Stimulated activated CD4-positive, alpha-beta T cell treated with anti-CD3 and anti-CD28 coated beads, Interleukin-12 subunit alpha, Interleukin-12 subunit beta, amount 100 ng/mL, for 48 hours (primary cell): Measurements from ENCODE around the gene CENPX.

Source experiments
- DNase-seq, 3 donors: peaks; one replicate each; pipeline ENCODE4 v3.0.0-alpha.2; 2020; ENCODE audit warnings: low read depth in 2 of 3, low spot score in 1 of 3

CENPX gene

DNA sequence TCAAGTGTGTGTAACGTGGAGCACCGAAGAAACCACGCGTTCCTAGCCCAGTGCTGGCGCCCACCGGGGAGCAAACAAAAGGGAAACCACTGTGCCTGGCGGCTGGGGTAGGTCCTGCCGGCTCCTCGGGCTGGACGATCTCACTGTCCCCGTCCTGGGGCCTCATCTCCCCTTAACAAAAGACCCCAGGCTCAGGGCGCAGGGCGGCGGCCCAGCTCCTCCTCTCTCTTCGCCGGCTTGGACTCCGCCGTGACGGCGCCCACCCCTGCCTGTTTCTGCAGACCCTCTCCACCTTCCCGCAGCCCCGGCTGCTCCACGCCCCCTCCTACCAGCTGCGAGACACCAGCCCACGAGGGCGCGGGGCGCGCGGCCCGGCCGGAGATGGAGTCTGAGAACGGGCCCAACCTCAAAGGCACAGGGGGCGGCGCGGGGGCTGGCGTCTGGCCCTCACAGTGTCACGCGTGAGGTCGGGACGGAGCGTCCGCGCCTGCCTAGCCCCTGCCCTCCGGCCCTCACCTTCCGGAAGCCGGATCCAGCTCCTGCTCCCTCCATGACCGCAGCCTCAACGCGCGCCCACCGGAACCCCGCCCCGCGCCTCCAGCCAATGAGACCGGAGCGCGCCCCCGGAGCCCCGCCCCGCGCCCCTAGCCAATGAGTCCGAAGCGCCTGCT is at the start of gene CENPX:
Gene CENPX, minus strand, starts transcription at position 569 of the 671 bp plus-strand sequence. Its CDS starts 17 bp downstream, at position 552.
- DNase-seq = peak in 1 of 3 donors; percentile 15

DNA sequence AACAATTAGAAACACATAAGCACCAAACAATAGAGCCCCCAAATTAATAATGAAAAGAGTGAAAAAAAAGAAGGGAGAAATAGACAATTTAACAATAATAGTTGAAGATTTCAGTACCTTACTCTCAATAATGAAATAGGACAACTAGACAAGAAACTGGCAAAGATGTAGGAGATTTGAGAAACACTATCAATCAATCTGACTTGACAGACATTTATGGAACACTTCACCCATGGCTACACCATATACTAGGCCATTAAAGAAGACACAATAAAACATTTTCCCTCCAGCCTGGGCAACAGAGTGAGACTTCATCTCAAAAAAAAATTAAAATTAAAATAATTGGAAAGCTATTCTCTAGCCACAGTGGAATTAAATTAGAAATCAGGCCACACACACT is 47.9 kb upstream of the CENPX start:
- no peak for DNase-seq

DNA sequence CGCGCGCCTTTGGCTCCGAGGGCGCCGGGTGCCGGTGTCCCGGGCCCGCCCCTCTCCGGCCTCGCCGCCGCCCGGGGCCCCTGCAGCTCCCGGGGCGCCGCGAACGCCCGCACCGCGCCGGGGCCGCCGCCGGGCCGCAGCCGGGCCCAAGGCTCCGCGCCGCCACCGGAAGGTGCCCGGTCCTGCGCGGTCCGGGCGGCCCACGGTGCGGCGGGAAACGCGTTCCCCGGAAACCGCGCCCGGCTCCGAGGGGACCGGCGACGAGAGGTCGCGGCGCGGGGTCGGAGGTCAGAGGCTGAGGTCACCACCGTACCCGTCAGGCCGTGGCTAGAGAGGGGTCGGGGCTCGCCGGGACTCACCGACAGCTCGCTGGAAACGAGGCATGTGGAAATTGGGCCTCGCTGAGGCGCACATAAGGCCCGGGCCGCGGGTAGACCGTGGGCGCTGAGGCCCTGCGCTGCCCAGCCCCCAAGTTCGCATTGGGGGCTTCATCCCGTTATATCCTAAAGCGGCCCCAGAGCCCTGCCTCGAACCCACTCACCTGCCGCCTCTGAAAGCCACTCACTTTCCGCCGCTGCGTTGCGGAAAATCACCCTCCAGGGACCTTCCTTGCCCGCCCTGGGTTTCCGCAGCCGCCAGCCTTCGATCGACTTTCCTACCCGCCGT is 43.1 kb upstream of the CENPX start, which contains the start of gene DUS1L:
Gene DUS1L, minus strand, starts transcription at position 167 of the 666 bp plus-strand sequence. CDS start 745 bp downstream, outside the sequence.
- peak; percentile 37 to 67 (median 64) for DNase-seq

DNA sequence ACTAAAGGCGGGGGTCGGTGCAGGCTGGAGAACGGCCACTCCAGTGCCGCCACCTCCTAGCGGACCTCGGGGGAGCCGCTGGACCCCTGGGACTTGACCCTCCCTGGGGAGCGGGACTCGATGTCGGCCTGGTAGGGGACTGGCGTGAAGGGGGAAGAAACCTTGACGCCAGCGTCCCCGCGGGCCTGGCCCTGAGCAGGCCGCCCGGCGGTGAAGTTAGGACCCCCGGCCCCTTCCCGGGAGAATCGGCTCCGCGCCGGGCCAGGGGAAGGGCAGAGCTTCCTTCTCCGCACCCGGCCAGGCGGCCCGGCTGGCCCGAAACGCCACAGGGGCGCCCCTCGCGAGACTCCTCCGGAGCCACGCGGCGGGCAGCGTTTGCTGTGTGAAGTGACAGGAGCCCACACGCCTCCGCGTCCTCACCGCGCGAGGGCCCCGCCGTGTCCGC is 42.5 kb upstream of the CENPX start:
- no peak for DNase-seq

DNA sequence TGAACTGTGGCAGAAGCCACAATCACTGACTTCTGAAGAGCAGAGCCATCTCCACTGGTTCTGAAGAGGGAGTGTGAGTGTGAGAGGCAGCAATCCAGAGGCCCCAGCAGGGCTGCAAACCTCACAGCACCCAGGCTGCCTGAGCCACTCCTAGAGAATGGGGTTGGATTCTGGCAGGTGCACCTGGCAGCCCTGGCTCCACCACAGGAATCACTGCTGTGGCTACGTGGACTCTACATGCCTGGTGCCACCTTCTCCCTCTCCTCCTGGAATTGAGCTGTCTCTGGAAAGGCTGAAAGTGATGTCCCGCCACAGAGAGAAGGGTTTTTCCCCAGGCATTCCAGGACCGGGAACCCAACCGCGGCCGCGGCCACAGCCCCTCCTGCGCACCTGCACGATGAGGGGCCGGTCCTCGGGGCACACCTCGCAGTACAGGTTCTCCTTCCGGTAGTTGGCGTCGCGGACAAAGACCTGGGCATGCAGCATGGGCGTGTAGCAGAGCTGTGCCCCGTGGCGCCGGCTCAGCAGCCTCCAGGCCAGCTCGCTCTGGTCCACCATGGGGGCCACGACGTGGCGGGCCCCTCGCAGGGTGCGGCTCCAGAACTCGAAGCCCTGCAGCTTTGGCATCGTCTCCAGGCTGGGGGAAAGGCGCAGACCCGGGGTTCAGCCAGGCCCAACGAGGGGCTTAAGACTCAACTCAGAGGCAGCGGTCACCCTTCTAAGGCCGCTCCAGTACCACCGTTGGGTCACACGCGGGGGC is 41.9 kb upstream of the CENPX start:
- DNase-seq = no peak

DNA sequence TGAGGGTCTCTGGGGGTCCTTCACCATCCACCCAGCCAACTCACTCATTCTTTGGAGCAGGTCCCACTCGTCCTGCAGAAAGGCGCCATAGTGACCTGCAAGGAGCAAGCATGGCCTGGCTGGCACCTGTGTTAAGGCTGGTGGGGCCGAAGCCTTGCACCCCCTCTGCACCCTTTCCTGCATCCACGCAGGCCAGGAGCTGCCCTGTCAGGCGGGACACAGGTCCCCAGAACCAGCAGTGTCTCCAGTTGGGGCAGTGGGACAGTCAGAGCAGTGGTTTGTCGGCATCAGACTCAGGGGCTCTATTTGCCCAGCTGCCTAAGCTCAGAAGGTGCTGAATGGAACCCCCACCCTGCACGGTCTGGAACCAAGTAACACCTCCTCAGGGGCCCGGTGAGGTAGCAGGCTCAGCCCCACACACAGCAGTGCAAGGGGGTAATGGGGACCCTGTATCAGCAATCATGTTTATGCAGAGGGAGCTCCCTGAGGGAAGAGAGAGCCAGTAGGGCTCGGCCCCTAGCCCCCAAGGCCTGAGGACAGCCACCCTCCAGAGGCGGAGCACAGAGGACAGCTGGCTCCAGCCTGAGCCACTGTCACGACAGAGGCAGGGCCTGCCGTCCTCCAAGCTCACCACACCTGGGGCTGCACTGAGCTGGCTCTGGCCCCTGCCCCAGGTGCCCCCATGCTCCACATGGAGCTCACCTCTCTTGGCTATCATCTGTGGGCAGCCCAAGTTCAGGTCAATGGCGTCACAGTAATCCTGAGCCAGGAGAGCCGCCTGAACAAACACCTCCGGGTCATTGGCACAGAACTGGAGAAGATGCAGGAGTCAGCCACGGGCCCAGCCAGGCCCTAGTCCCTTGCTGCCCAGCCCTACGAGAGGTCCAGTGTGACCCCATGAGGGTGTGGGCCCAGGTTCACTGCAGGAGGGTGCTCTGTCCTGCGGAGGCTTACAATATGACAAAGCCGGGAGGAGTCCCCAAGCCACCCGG is 41.0 kb upstream of the CENPX start:
- no peak for DNase-seq

DNA sequence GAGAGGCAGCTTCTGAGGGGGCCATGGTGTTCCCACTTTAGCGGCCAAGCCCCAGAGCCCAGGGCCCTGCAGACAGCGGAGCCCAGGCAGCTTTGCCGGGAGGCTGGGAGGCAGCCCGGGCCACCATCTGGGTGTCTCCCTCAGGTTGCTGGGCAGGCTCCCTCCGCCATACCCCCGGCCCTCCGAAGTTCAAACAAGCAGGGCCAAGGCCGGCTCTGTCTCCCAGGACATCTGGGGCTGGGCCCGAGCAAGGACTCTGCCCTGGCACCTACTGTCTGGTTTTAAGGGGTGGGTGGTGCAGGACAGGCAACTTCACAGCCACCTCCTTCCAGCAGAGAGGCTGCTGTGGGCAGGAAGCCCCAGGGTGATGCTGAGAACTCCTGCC is 40.3 kb upstream of the CENPX start:
- no peak for DNase-seq

DNA sequence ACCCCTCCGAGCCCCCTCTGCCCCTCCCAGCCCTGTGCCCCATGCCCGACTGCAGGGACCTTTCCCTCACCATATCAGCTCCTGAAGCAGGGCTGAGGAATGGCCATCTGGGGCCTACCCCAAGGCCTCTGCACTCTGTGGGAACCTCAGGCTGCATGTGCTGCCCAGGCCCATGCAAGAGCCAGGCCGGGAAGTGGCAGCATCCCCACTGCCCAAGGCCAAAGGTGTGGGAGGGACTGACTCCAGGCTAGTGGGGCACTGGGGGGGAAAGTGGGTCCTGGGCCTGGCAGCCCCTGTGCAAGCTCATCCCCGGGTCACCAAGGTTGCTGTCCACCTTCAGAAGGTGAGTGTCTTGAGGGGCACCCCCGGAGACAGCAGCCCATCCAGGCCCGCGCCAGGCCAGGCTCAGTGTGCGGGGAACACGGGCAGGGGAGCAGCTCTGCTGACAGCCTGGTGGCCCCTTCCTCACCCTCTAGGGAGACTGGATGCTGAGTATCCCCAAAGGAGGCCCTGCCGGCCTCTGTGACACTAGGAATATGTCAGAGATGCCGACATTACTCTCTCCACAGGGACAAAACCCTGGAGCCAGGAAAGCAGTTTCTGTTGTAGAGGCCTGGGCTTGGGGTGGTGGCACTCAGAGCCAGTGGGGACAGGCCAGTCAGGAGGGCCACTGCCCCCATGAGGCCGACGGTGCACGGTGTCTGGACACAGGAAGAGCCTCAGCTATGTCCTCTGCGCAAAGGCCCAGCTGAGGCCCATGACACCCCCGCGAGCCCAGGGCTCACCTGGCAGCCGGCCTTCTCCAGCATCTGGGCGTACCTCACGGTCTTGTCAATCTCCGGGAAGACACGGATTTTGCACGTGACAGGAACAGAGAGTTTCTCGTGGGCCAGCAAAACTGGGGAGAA is 39.7 kb upstream of the CENPX start:
- DNase-seq = no peak

DNA sequence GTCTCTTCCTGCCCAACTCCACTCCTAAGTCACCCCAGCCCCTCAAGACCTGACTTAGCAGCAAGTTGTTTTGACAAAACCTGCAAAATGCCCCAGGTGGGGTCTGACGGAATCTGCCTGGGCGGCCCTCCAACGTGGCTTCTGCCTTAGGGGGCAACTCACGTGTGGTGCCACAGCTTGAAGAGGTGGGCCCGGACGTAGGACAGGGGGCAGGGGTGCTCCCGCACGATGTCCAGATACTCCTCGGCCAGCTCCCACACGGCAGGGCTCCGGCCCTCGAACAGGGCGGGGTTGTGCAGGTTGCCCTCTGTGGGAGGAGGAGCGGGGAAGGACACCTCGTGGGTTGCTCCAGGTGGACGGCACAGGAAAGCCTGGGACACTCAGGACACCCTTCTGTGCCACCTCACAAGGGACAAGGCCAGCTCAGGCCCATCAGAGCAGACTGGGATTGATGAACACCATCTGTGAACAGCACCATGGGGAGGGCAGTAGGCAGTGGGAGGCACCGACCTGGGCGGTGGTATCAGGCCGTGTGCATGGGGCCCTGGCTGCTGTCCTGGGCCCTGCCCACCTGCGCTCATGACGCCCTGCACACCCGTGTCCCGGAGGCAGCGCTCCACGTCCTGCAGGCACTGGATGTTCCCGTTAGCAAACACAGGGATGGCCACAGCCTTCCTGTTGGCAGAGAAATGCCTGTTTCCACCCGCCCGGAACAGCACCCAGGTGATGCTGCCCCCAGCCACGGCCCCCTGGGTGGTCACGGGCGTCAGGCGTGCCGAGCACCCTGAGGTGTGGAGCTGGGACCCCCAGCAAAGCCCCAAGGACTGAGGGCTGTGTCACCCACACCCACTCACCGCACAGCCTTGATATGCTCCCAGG is 38.6 kb upstream of the CENPX start:
- DNase-seq = no peak

DNA sequence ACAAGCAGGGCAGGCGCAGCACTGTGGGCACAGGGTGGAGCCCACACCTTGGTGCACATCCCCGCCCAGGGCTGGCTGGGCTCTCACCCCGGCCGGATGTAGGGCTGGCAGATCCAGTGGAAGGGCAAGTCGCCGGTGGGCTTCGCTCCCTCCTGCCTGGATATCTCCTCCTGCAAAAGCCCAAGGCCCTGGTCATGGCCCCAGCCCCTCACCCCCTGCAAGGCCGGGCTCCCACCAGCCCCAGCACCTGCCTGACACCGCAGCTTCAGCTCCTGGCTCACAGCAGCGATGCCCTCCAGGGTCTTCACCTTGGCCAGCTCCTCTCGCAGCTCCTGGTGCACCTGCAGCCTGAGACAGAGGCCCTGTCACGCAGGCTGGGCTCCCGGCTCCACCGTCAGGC is 37.9 kb upstream of the CENPX start:
- no peak for DNase-seq

DNA sequence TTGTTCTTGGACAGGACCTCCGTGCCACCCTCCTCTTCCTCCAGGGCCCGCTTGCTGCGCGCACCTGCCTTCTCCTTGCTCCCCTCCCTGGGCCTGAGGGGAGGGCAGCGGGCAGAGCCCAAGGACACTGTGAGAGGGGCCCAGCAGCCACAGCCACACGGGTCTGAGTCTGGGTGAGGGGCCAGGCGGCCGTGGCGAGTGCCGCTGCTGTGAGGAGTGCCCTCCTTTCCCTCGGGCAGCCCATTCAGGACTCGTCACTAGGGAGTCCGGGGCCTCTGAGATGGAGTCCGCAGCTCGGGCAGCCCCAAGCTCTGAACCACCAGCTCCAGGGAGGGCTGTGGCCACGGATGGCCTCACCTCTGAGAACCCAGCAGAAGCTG is 37.3 kb upstream of the CENPX start:
- DNase-seq = no peak

DNA sequence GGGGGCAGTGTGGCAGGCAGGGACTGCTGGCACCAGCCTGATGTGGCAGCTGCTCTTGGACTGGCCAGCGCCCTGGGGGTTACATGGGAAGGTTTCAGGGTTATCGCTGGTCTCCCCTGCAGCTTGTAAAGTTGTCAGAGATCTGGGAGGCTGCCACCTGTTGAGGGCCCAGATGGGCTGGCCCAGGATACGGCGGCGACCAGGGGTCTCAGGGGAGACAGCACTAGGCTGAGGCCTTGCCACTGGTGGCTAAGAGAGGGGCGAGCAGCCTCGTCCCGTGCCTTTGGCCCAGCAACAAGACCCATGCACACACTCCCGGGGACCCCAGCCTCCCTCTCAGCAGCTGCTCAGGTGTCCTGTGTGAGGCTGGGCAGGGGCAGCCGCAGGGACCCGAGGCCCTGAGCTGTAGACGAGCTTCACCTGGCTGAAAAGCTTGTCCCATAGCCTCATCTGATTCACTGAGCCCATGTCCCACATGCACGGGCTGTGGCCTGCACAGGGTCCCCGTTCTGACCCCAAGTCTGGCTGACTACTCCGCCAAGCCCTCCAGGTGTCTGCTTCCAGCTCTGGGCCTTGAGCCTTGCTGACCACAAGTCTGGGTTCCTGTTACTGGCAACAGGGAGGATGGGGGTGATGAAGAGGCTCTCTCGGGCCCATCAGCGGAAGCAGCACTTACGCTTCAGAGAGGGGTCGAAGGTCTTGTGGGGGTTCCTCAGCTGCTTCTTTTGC is 36.8 kb upstream of the CENPX start:
- no peak for DNase-seq

DNA sequence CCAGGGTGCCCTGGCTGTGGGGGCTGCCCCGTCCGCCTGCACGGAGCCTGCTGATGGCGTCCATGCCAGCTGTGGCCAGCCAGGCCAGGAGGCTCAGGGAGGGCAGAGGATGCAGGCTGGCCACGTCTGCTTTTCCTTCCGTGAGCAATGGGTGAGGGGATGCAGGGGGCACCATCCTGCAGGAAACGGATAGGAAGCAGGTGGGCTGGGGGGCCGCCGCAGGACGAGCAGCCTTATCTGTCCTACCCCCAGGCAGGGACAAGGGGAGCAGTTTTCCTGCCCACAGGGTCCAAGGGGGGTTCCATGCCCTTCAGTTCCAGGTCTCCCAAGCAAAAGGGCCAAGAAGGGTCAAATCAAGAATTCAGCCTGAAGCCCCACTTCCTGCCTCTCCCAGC is 36.2 kb upstream of the CENPX start:
- no peak for DNase-seq

DNA sequence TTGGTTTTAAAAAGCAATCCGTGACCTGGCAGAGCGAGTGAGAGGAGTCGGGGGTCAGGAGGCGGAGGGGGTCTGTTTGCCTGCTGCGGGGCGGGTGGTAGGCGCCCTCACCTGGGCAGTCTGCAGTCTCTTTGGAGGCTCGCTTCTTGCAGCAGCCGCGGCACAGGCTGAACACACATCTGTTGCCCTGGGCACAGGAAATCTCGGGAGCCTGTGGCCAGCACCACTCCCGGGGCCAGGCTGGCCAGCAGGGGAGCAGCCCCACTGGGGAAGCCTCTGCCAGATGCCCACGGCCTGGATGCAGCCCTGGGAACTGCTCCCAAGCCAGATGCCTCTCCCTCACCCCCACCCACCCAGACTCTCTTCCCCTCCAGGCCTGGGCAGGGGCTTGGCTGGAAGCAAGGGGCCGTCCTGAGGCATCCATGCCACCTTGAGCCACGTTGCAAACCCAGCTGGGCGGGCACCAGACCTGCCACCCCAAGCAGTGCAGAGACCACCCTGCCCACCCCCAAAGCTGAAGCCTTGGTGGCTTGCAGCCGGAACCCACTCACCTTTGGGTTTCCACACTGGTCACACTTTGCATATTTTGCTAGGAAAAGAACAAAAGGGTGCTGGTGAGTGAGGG is 35.7 kb upstream of the CENPX start:
- no peak for DNase-seq

DNA sequence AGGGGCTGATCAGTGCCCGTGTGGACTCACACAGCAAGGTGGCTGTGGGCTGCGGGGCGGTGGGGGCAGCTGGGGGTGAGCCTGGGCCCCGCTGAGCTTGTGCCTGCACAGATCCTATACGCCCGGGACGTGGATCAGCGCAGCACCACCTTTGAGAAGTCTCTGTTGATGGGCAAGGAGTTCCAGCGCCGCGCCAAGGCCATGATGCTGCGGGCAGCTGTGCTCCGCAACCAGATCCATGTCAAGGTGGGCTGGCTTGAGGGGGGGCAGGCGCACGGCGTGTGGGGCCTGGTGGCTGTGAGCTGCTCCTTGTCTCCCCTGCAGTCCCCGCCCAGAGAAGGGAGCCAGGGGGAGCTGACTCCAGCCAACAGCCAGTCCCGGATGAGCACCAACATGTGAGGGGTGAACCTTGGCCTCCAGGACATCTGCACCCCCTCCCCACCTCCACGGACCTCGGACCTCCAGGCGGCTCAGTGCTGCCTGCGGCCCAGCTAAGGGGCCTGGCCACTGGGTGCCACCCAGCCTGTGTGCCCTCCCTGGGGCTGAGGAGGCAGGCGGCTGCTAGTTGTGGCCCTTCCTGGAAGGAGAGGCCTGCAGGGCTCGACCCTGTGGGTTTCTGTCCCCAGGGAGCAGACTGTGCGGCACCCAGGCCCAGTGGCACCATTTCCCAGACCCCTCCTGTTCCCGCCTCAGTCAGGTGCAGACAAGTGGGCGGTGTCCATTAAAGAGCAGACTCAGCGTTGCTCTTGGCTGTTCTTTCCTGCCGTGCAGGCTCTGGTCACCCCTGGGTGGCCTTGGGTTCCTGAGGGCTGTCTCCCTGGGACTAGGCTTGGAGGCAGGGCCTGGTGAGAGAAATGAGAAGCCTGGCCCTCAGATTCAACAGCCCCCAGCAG is 34.3 kb upstream of the CENPX start:
- no peak for DNase-seq

DNA sequence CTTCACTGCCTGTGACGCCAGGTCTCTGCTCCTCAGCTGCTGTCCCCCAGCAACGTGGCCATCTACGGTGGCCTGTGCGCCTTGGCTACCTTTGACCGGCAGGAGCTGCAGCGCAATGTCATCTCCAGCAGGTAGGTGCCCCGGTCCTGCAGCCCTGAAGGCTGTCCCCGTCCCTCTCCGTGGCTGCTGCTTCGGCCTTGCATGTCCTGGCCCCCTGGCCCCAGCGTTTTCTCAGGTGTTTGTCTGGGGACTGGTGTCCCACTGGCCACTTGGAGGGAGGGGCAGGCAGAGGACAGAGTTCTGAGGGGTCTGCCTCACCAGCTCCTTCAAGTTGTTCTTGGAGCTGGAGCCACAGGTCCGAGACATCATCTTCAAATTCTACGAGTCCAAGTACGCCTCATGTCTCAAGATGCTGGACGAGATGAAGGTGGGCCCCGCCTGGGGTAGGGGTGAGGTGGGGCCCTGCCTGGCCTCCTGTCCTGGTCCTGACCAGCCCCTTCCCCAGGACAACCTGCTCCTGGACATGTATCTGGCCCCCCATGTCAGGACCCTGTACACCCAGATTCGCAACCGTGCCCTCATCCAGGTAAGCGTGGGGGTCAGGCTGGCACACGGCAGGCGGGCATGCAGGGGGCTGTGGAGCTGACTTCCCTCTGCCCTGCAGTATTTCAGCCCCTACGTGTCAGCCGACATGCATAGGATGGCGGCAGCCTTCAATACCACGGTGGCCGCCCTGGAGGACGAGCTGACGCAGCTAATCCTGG is 33.5 kb upstream of the CENPX start:
- DNase-seq = no peak
